ENCODE data around the gene USB1.

The USB1 gene

DNA sequence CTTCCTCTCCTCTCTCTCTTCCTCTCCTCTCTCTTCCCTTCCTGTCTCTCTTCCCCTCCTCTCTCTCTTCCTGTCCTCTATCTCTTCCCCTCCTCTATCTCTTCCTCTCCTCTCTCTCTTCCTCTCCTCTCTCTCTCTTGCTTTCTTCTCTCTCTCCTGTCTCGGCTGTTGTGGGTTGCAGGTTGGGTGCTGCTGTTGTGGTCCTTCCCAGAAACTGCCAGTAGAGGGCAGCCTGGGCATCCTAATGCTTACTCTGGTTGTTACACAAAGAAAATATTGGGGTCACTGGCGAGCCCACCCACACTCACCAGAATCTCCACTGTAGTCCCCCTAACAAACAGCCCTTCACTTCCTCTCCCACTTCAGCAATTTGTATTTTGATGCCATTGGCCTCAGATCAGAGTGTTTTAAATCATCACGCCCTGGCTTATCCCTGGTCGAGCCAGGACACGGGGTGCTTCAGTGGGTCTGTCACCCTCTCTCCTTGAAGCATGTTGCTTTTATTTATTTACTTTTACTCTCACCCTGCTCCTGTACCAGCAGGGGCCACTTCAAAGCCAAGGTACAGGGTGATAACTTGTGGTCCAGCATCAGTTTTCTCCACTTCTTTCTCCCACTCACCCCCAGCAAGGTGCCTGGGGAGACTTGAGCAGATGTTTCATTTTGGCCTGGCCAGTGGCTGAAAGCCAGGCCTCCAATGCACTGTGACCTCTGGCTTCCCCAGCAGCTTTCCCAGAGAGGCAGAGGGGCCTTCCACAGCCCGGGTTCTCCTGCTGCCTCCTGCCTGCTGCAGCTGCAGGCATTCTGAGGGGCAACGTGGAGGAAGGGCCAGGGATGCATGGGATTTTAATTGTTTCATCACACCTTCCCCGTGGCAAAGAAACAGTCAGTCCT, 19.7 kb downstream of the USB1 start:
- DNase-seq, result peak; percentile 45

DNA sequence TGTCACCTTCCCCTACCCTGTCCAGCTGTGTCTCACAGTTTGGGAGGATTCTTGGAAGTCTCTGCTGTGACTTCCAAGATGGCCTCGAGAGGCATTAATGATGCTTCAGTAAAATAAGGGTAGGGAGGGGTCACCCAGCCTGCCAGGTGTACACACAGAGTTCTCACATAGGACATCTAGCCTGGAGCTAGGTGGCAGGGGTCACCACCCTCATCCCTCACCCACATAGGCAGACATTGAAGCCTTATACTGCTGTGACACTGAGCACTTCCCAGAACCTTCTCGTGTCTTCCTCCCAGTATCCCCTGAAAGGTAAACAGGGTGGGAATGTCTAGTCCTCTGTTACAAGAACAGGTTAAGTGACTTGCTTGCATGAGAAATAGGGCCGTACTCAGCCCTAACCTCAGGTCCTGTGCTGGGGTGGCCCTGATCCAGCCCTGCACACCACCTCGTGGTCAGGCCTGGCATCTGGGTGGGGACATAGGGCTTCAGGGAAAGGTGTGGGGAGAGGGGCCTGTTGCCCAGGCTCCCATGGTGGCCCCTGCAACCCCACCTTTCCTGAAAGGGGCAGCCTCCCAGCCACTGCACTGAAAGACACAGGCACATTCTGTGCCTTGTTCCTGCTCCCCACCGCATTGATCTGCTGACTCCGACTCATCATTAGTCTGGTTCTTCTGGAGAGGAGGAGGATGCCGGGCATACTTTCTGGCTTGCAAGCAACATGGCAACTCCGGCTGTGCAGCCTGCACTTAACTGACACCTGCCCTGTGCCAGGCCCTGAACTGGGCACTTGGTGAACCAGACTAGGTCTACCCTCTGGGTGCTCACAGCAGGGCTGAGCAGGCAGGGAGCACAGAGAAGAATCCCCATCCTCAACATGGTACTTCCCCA, 20.7 kb downstream of the USB1 start:
- no peak for DNase-seq

DNA sequence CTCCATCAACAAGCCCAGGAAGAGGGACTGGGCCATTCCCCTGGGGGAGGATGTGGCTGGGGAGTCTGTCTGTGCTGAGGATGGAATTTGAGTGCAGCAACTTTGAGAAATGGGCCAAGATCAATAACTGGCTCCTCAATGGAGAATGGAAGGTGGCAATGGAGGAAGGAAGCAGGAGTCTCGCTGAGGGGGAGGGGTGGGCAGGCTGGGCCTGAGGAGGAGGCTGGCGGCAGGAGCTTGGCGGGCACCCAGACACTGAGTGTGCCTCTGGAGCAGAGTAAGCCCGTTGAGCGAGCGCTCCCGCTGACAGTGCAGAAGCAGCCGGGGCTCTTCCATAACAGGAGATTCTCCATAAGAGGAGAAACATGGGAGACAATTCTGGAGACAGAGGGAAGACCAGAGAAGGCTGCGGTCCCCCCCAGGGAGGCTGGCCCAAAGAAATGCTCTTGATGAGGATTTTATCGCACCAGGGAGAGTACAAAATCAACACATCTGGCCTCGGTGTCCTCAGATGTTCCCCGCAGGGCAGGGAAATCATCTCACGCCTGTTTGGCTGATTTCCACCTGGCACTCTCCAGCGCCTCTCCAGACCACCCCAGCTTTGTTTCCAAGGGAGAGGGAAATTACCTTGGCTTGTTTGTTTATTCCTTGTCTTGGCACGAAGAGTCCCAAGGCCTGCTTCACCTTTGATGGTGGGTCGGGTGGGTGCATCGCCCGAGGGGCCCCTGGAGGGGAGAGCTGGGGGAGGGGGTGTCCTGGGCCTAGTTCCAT, 21.6 kb downstream of the USB1 start:
- DNase-seq, result no peak

DNA sequence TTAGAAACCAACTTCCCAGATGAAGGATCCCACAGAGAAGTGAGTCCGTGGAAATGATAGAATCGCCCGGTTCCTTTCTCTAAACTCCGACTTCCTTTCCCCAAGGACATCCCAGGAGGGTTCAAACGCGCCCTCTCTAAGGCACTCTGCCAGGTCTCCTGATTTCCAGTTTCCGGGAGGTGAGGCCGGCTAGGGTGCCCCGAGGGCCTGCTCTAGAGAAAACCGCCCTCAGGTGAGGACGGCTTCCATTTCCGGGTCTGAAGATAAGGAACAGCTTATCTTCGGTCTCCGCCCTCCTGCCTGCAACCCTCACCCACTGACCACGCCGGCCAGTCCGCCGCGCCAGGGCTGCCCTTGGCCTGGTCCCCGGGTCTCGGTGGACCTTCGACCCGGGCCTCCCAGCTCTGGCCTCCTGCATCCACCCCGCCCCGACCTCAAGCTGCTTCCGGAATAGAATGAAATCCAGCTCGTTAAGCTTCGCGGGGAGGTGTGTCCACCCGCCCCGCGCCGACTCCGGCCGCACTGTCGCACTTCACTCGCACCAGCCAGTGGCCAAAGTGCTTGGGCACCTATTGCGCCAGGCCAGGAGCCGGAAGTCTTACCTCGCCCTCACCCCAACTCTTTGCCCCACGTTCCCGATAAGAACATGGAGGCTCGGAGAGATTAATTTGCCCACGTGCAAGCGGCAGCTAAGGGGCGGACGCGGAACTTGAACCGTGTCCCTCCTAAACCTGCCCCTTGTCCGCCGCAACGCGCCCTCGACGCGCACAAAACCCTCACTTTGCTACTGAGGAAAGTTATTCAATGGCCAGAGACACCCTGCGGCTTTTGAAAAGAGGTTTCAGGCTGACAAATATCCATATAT, 23.5 kb downstream of the USB1 start:
- DNase-seq, result no peak

- peak; percentile 30 for DNase-seq
Observed at GRCh38 chr16:58025351-58026138, 24.3 kb downstream of the USB1 start, which contains the start of gene MMP15. Gene MMP15, plus strand, starts transcription at chr16:58025754. Its CDS starts 597 bp downstream, at chr16:58026351.

GRCh38 chr16:58026139-58026704, 25.0 kb downstream of the USB1 start:
- DNase-seq, result peak; percentile 9

DNA sequence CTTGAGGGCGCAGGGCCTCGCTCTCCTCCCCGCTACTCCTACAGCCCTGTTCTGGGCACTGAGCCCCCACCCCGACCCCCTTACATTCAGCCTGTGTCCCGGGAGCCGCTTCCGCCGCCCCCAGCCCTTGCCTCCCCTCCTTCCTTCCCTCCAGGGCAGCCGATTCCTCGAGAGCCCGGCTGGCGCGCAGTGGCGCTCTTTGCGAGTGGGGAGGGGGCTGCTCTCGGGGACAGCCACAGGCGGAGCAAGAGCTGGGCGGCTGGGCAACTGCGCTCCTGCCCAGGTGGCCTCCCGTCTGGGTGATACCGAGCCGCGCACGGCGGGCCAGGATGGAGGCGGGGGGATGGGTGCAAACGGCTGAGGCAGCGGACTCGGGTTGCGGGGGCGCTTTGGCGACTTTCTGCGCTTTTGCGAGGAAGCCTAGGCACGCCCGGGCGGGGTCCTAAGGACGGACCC, 25.5 kb downstream of the USB1 start:
- no peak for DNase-seq

DNA sequence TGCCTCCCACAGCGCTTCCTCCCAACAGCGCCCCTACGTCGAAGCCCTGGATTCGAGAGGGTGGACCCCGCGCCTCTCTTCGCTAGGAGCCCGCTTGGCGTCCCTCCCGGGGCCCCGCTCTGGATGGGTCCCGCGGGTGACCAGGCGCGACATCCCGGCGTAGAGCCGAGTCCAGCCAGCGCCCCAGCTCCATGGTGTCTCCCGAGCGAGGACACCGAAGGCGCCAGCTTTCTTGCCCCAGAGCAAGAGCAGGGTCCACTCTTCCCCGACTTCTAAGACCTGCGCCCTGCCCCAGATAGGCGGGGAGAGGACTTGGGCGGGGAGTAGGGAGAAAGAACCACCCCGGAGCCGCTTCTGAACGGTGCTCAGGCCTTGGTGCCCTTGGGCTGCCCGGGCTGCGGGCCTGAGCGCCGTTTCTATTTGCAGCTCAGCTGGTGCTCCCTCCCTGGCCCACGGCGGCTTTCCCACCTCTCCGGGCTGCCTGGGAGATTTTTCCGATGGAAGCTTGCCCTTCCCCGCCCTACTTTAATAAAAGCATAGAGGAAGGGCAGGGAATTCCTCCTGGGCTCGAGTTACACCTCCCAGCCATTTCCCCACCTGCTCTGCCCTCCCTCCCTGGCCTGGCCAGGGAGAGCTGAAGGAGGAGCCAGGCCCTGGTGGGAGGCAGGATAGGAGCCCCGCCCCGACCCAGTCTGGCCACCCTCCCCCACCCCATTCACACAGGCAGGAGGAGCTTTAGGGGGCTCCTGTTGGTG, 26.1 kb downstream of the USB1 start:
- no peak for DNase-seq

GRCh38 chr16:58027916-58028455, 26.8 kb downstream of the USB1 start:
- DNase-seq, result no peak

- DNase-seq, result peak; percentile 68
Observed at GRCh38 chr16:58028541-58029070, 27.4 kb downstream of the USB1 start.

GRCh38 chr16:58029410-58029809, 28.2 kb downstream of the USB1 start:
- DNase-seq, result no peak

DNA sequence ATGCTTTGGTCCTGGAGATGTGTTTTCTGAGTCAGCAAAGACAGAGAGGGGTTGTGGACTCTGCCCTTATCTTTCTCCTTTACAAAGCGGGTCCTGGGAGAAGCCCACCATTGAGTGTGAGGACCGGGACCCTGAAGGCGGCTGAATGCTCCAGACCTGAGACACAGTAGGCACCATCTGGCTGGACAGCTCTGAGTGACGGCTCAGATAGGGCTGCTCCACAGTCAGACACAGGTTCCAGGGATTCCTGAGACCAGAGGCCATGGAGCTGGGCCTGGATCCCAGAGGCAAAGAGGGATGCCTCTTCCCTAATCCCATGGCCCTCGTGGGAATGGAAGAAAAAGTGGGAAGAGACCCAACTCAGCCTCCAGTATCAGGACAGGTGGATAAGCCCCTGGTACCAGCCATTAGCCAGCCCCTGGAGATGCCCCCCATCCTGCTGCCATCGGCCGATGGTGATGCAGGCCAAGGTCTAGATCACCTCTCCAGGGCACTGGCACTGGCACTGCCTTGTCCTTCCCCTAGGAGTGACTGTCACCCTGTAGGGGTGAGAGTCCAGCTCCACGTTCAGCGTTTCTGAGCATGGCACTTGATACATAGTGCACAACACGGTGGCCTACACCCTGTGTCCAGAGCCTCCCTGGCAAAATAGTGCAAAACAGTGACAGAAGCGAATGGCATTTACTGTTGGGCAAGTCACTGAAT, 29.1 kb downstream of the USB1 start:
- no peak for DNase-seq

DNA sequence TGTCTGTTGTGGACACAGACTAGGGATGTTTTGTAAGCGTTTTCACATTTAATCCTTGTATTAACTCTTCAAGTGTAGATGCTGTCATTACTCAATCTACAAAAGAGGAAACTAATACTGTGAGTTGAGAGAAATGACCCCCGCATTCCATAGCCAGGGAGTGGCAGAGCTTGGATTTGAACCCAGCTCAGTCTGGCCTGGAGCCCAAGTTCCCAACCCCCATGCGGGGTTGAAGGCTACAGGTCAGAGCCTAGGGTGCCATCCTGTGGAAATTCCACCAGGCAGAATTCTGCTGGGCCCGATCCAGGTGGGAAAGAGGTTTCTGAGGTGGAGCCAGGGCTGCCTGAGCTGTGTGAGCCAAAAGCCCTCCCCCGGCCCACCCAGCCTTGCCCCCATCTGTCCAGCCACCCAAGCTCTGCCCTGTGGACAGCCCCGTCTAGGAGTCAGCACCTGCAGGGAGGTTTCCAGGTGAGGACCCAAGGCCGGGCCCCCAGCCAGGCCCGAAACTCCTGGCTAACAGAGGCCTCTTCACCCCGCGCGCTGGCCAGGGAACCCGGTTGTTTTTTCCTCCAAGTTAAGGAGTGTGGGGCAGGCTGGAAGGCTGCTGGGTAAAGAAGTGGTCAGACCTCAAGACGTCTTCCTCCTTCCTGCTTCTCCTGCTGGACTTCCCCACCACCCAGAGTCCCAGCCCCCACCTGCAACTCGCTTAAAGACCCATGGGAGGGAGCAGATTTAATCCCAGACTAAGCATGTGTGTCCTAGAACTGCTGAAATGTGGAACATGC, 30.0 kb downstream of the USB1 start:
- peak; percentile 15 for DNase-seq

DNA sequence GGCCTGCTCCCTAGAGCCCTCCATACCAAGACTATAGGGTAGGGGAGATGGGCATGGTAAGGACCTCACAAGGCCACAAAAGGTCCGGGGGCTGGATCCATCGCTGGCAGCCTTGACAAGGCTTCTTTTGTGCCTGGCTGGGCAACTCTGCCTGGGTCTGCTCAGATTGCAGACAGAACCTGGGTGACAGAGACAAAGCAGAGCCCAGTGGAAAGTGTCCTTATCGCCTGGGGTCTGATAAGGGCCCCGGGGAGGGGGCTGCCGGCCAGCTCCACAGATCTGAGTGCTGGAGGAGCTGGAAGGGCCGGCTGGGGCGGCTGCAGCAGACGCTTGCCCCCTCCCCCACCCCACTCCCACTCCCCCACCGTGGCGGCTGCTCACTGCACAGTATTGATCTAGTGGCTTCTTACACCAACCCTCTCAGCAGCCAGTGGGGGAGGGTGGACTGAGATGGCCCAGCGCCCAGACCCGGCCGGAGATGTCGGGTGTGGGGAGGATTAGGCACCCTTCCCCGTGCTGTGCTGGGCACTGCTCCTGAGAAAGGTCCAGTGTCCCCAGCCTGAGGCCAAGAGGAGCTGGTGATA, 31.6 kb downstream of the USB1 start:
- no peak for DNase-seq

DNA sequence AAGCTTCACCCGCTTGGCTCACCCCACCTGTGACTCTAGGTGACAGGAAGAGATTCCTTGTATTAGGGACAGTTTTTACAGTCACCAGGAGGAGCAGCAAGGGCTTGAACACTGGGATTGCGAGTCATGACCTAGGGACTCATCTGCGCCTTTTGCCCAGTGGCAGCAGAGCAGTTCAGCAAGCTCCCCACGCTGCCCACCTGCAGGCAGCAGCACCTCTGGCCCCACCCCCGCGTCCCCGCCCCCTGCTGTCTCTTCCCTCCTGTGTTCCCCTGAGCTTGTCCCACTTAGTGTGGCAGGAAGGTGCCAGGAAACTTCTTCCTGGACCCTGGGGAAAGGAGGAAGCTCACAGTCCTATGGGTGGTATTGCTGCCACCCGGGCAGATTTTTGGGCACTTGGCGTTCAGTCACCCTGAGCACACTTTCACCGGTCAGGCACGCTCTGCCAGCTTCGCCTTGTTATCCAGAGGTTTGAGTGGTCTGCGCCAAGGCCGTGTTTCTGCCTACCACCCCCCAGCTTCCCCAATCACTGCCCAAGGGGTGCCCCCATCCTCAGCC, 33.0 kb downstream of the USB1 start:
- no peak for DNase-seq

- DNase-seq, result no peak
Observed at GRCh38 chr16:58034774-58035173, 33.6 kb downstream of the USB1 start.
